ENCODE results near the gene UACA.
"Not testable (repeated sequence)": the region's sequence is repeated elsewhere in the genome, so short reads cannot be mapped to it uniquely, and the experiment has no call there.

UACA gene

DNA sequence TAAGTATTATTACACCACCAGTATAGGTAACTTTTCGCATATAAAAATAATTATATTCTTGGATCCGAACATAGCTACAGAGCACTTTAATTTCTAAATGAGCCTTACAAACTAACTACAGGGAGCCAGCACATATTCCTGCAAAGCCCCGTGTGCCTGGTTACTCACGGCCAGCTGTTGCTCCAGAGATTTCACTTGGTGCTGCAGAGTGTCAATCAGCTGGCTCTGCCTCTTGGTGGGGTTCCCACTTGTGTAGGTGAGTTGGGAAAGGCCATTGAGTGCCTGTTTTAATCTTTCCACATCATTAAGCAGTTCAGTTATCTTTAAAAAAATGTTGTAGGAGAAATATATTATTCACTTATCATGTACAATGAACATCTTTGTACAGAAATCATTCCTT, 98.9 kb downstream of the UACA start:
- H3K27me3 ChIP-seq (ENCODE audit: control insufficient read depth in 3 of 3, insufficient read depth in 3 of 3, low read depth in 1 of 3, low read length in 3 of 3), result no peaks in the 10 kb centered on the region
- no peak overlapping the region for H2AFZ ChIP-seq (ENCODE audit: low read length)

GRCh38 chr15:70663069-70663468, 100.3 kb downstream of the UACA start:
- H3K4me3 ChIP-seq (ENCODE audit: low read length in 2 of 2); H2BK120ac ChIP-seq (ENCODE audit: low read depth, low read length); H3K27ac ChIP-seq (replicated peaks; ENCODE audit: low read length); H3K27me3 ChIP-seq (ENCODE audit: control insufficient read depth in 3 of 3, insufficient read depth in 3 of 3, low read depth in 1 of 3, low read length in 3 of 3); H3K18ac ChIP-seq (ENCODE audit: low read length); H2BK15ac ChIP-seq (ENCODE audit: low read length); H2BK5ac ChIP-seq (ENCODE audit: low read length); H2AFZ ChIP-seq (ENCODE audit: low read length); H3K14ac ChIP-seq (ENCODE audit: low read length); H2AK5ac ChIP-seq (ENCODE audit: low read depth, low read length); H3K9ac ChIP-seq (ENCODE audit: low read depth, low read length, poor library complexity); H3K79me1 ChIP-seq (ENCODE audit: low read depth, low read length); H3K4me1 ChIP-seq (ENCODE audit: control insufficient read depth in 2 of 2, insufficient read depth in 1 of 2, low read depth in 1 of 2, low read length in 2 of 2); H3K4me2 ChIP-seq (ENCODE audit: insufficient read depth, low read length, poor library complexity, severe bottlenecking); DNase-seq (ENCODE audit: low spot score); H4K8ac ChIP-seq (ENCODE audit: low read depth, low read length); H3K4ac ChIP-seq (ENCODE audit: low read length); H3K36me3 ChIP-seq (replicated peaks in 1 of 2; ENCODE audit: control insufficient read depth in 2 of 2, insufficient read depth in 2 of 2, low read length in 2 of 2); H4K91ac ChIP-seq (ENCODE audit: low read depth, low read length, poor library complexity); H2BK12ac ChIP-seq (ENCODE audit: low read length); H3K9me3 ChIP-seq (replicated peaks in 1 of 2; ENCODE audit: control insufficient read depth in 2 of 2, insufficient read depth in 1 of 2, low read depth in 1 of 2, low read length in 2 of 2); H3K23ac ChIP-seq (ENCODE audit: low read depth, low read length, poor library complexity): not testable (repeated sequence)
- WGBS, 2 donors (ENCODE audit: extremely low coverage in 2 of 2, insufficient read length in 2 of 2, insufficient replicate concordance in 1 of 2), result no CpG with 5 or more reads among the region's 3 CpGs

More for the DNA sequence above, 98.9 kb downstream of the UACA start:
- Histone ChIP-seq H3K9me3 (replicated peaks in 1 of 2; ENCODE audit: control insufficient read depth in 2 of 2, insufficient read depth in 1 of 2, low read depth in 1 of 2, low read length in 2 of 2) (no peaks in the 10 kb centered on the region), H2AK5ac (ENCODE audit: low read depth, low read length) (no peak overlapping the region), H3K27ac (replicated peaks; ENCODE audit: low read length) (no peak overlapping the region), H3K14ac (ENCODE audit: low read length) (no peak overlapping the region), H2BK12ac (ENCODE audit: low read length) (no peak overlapping the region), H3K9ac (ENCODE audit: low read depth, low read length, poor library complexity) (no peak overlapping the region), H3K36me3 (replicated peaks in 1 of 2; ENCODE audit: control insufficient read depth in 2 of 2, insufficient read depth in 2 of 2, low read length in 2 of 2) (peaks cover 2 to 15% of the 10 kb centered on the region in 2 donors), H3K23ac (ENCODE audit: low read depth, low read length, poor library complexity) (no peak overlapping the region), H3K4me2 (ENCODE audit: insufficient read depth, low read length, poor library complexity, severe bottlenecking) (no peak overlapping the region), H2BK120ac (ENCODE audit: low read depth, low read length) (no peak overlapping the region), H2BK5ac (ENCODE audit: low read length) (no peak overlapping the region), H2BK15ac (ENCODE audit: low read length) (no peak overlapping the region), H3K4me1 (ENCODE audit: control insufficient read depth in 2 of 2, insufficient read depth in 1 of 2, low read depth in 1 of 2, low read length in 2 of 2) (no peaks in the 10 kb centered on the region), H3K4ac (ENCODE audit: low read length) (no peak overlapping the region), H3K79me1 (ENCODE audit: low read depth, low read length) (no peaks in the 10 kb centered on the region), H4K8ac (ENCODE audit: low read depth, low read length) (no peak overlapping the region), H3K4me3 (ENCODE audit: low read length in 2 of 2) (no peak overlapping the region), H3K18ac (ENCODE audit: low read length) (no peak overlapping the region), H4K91ac (ENCODE audit: low read depth, low read length, poor library complexity) (no peak overlapping the region)
- no peak for DNase-seq (ENCODE audit: low spot score)
- no CpG with 5 or more reads among the region's 4 CpGs for WGBS, 2 donors (ENCODE audit: extremely low coverage in 2 of 2, insufficient read length in 2 of 2, insufficient replicate concordance in 1 of 2)

DNA sequence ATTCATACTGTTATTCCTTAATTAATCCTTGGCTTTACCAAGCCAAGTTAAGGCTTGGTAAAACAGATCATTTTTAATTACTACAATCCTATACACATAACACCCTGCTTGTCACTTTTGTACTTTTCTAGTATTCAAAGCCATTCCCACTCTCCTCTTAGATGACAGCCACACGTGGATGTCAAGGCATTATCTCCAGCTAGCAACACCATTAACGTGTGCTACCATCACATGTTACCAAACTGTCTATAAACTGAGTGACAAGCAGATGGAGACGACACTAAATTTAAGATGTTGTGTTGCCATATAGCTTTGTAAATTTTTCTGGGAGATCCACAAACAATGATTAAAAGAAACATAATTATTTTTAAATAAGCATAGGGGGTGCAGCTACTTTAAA, 103.7 kb downstream of the UACA start:
- H2BK15ac ChIP-seq (ENCODE audit: low read length), result no peak overlapping the region
- H3K4me3 ChIP-seq (ENCODE audit: low read length in 2 of 2), result no peak overlapping the region
- H3K27ac ChIP-seq (replicated peaks; ENCODE audit: low read length), result no peak overlapping the region
- H3K4me2 ChIP-seq (ENCODE audit: insufficient read depth, low read length, poor library complexity, severe bottlenecking), result no peak overlapping the region
- H3K14ac ChIP-seq (ENCODE audit: low read length), result no peak overlapping the region
- no peak overlapping the region for H4K8ac ChIP-seq (ENCODE audit: low read depth, low read length)
- no peaks in the 10 kb centered on the region for H3K4me1 ChIP-seq (ENCODE audit: control insufficient read depth in 2 of 2, insufficient read depth in 1 of 2, low read depth in 1 of 2, low read length in 2 of 2)
- no peaks in the 10 kb centered on the region for H3K36me3 ChIP-seq (replicated peaks in 1 of 2; ENCODE audit: control insufficient read depth in 2 of 2, insufficient read depth in 2 of 2, low read length in 2 of 2)
- no peaks in the 10 kb centered on the region for H3K79me1 ChIP-seq (ENCODE audit: low read depth, low read length)
- DNase-seq (ENCODE audit: low spot score), result no peak
- H3K9ac ChIP-seq (ENCODE audit: low read depth, low read length, poor library complexity), result no peak overlapping the region
- H3K27me3 ChIP-seq (ENCODE audit: control insufficient read depth in 3 of 3, insufficient read depth in 3 of 3, low read depth in 1 of 3, low read length in 3 of 3), result no peaks in the 10 kb centered on the region
- no peak overlapping the region for H3K4ac ChIP-seq (ENCODE audit: low read length)
- H2AFZ ChIP-seq (ENCODE audit: low read length), result no peak overlapping the region
- no peak overlapping the region for H2AK5ac ChIP-seq (ENCODE audit: low read depth, low read length)
- H2BK5ac ChIP-seq (ENCODE audit: low read length), result no peak overlapping the region
- H2BK12ac ChIP-seq (ENCODE audit: low read length), result no peak overlapping the region
- no CpG with 5 or more reads among the region's 3 CpGs for WGBS, 2 donors (ENCODE audit: extremely low coverage in 2 of 2, insufficient read length in 2 of 2, insufficient replicate concordance in 1 of 2)
- H4K91ac ChIP-seq (ENCODE audit: low read depth, low read length, poor library complexity), result no peak overlapping the region
- H3K9me3 ChIP-seq (replicated peaks in 1 of 2; ENCODE audit: control insufficient read depth in 2 of 2, insufficient read depth in 1 of 2, low read depth in 1 of 2, low read length in 2 of 2), result no peaks in the 10 kb centered on the region
- H3K23ac ChIP-seq (ENCODE audit: low read depth, low read length, poor library complexity), result no peak overlapping the region
- no peak overlapping the region for H2BK120ac ChIP-seq (ENCODE audit: low read depth, low read length)
- no peak overlapping the region for H3K18ac ChIP-seq (ENCODE audit: low read length)

GRCh38 chr15:70658641-70659040, 104.7 kb downstream of the UACA start:
- no peaks in the 10 kb centered on the region for H3K4me1 ChIP-seq (ENCODE audit: control insufficient read depth in 2 of 2, insufficient read depth in 1 of 2, low read depth in 1 of 2, low read length in 2 of 2)
- no peak overlapping the region for H2BK120ac ChIP-seq (ENCODE audit: low read depth, low read length)
- H3K4me2 ChIP-seq (ENCODE audit: insufficient read depth, low read length, poor library complexity, severe bottlenecking), result no peak overlapping the region
- H3K14ac ChIP-seq (ENCODE audit: low read length), result no peak overlapping the region
- no peaks in the 10 kb centered on the region for H3K36me3 ChIP-seq (replicated peaks in 1 of 2; ENCODE audit: control insufficient read depth in 2 of 2, insufficient read depth in 2 of 2, low read length in 2 of 2)
- WGBS, 2 donors (ENCODE audit: extremely low coverage in 2 of 2, insufficient read length in 2 of 2, insufficient replicate concordance in 1 of 2), result no CpG with 5 or more reads among the region's 3 CpGs
- H3K27me3 ChIP-seq (ENCODE audit: control insufficient read depth in 3 of 3, insufficient read depth in 3 of 3, low read depth in 1 of 3, low read length in 3 of 3), result no peaks in the 10 kb centered on the region
- H3K9ac ChIP-seq (ENCODE audit: low read depth, low read length, poor library complexity), result no peak overlapping the region
- no peak overlapping the region for H4K8ac ChIP-seq (ENCODE audit: low read depth, low read length)
- no peaks in the 10 kb centered on the region for H3K79me1 ChIP-seq (ENCODE audit: low read depth, low read length)
- no peak overlapping the region for H2BK12ac ChIP-seq (ENCODE audit: low read length)
- no peak overlapping the region for H2BK5ac ChIP-seq (ENCODE audit: low read length)
- DNase-seq (ENCODE audit: low spot score), result no peak
- H4K91ac ChIP-seq (ENCODE audit: low read depth, low read length, poor library complexity), result no peak overlapping the region
- no peak overlapping the region for H3K4me3 ChIP-seq (ENCODE audit: low read length in 2 of 2)
- H3K27ac ChIP-seq (replicated peaks; ENCODE audit: low read length), result no peak overlapping the region
- H2AFZ ChIP-seq (ENCODE audit: low read length), result no peak overlapping the region
- H2BK15ac ChIP-seq (ENCODE audit: low read length), result no peak overlapping the region
- no peak overlapping the region for H2AK5ac ChIP-seq (ENCODE audit: low read depth, low read length)
- H3K18ac ChIP-seq (ENCODE audit: low read length), result no peak overlapping the region
- H3K23ac ChIP-seq (ENCODE audit: low read depth, low read length, poor library complexity), result no peak overlapping the region
- no peak overlapping the region for H3K4ac ChIP-seq (ENCODE audit: low read length)
- H3K9me3 ChIP-seq (replicated peaks in 1 of 2; ENCODE audit: control insufficient read depth in 2 of 2, insufficient read depth in 1 of 2, low read depth in 1 of 2, low read length in 2 of 2), result no peaks in the 10 kb centered on the region

All from neuronal stem cell (in vitro differentiated cells).